Pancreas (tissue), 10 donors: ENCODE results near the gene OR6J1. TPM values are rescaled to one million over a fixed set of nuclear protein-coding genes. Genes with fewer than 3 reads are reported as not detected.

Experiments used
- ATAC-seq, 4 donors: fragments of 200-7000 bp; cut with Tn5 transposase; one replicate each; pipeline versions ENCODE4 v1.8.0 to v1.9.1; 2020; ENCODE audit warnings: mild to moderate bottlenecking in 4 of 4, moderate library complexity in 4 of 4
- DNase-seq, 6 donors: peaks; one replicate each; pipeline ENCODE4 v3.0.0-alpha.2; 2020
- FAIRE-seq: peaks from 2 replicates; lab custom pipeline; 2012; peaks lifted over from hg19 to GRCh38; lab: Jason Lieb, UNC
- H3K27ac ChIP-seq, 4 donors: fragments of 200-600 bp; sonication (generic); 1 replicate in 3 of 4; 2 replicates in 1 of 4; pipeline versions ENCODE4 v1.5.0 to v1.8.0; 2020
- H3K27me3 ChIP-seq, 4 donors: fragments of 200-600 bp; one replicate each; pipeline ENCODE4 v1.8.0; 2021
- H3K36me3 ChIP-seq, 3 donors: fragments of 200-600 bp; sonication (generic) in 1 of 3; one replicate each; pipeline versions ENCODE4 v1.5.0 to v1.8.0; 2020 to 2021
- H3K4me1 ChIP-seq, 3 donors: fragments of 200-600 bp; one replicate each; pipeline ENCODE4 v1.8.0; 2021
- H3K4me3 ChIP-seq, 4 donors: fragments of 200-600 bp; sonication (generic) in 2 of 4; one replicate each; pipeline versions ENCODE4 v1.5.0 to v1.8.0; 2020 to 2021
- H3K9me3 ChIP-seq, 4 donors: fragments of 200-600 bp; one replicate each; pipeline ENCODE4 v1.8.0; 2021
- WGBS, 2 donors: extraction: QIAGEN DNeasy Blood & Tissue Kit; methylation state at CpG; one replicate each; pipeline ENCODE4 v1.1.7; 2013; 5-methylcytosine and 5-hydroxymethylcytosine counted together
- intact Hi-C, 3 donors: fragments of 100-400 bp; cut with DNase I; formaldehyde crosslinking; loops; one replicate each; pipeline versions ENCODE4 v1.11.1 to v1.14.2; 2022
- polyA plus RNA-seq, 2 donors: library from polyadenylated mRNA; stranded (reverse); fragments of 200-250 nt; gene quantifications; one replicate each; pipeline ENCODE4 v1.2.3, GENCODE V29; 2013
- total RNA-seq, 6 donors: library from RNA; stranded (reverse); fragmentation: NEBNext Ultra II Directional in 4 of 6; extraction: Animal tissue kit (Norgen Biotek cat#: 25700) in 4 of 6; gene quantifications; one replicate each; pipeline versions ENCODE4 v1.2.1 to v1.2.4, GENCODE V29; 2021 to 2023
- TF ChIP-seq, protein P1 (sequence below), 4 donors: fragments of 200-600 bp; sonication (generic) in 3 of 4; IDR thresholded peaks; one replicate each; pipeline versions ENCODE4 v1.5.0 to v1.8.0; 2021; ENCODE audit warnings: antibody characterized with exemption in 4 of 4
- donor health status: healthy with polysubstance abuse.
- donor health status: DM: no; HTN: no; CAD: no; lungs with moderate emphysema.
- donor health status: DM: no; HTN: no; CAD: no.
- donor health status: control.
- donor health status: control.
- donor health status: Bipolar disorder and iron deficiency.
- donor health status: DM: yes; HTN: yes; CAD: no.
- donor health status: DM: no; HTN: no; CAD: no.
- donor health status: DM: no; HTN: no; CAD: no.
- donor health status: DM: yes; HTN: yes; CAD: no.

OR6J1 gene
- total and polyA plus RNA-seq, 8 donors: 0.03 to 0.05 TPM; not detected in 6

DNA sequence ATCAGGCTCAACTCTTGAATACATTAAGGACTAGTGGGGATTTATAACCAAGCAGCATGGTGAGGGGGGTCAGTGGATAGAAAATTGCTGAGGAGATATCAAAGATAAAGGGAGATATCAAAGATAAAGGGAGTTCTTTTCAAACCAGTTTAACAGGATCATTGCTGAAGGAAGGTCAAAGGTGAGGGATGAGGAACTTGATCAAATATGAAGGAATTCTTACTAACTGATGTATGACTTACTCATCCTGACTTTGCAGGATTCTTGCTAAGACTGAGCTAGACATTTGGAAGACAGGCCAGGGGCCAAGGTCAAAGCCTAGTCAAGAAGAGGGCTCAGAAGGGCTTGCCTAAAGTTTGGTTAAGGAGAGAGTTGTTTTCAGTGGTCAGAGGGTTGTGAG lies 41.3 kb downstream of the OR6J1 start:
- no peak for DNase-seq
- intact Hi-C loops: loop anchor here in 1 of 3 donors (10.0 kb wide), 1 partner anchor 52 kb away; no protein-coding TSS in a partner anchor
- Histone ChIP-seq H3K4me3 (no peak overlapping the region), H3K4me1 (peaks cover 10 to 17% (median 10%) of the 10 kb centered on the region in 3 donors), H3K27me3 (no peaks in the 10 kb centered on the region), H3K36me3 (peaks cover 0 to 59% (median 16%) of the 10 kb centered on the region in 3 donors), H3K27ac (no peak overlapping the region), H3K9me3 (no peaks in the 10 kb centered on the region)
- TF ChIP-seq, protein P1, sequence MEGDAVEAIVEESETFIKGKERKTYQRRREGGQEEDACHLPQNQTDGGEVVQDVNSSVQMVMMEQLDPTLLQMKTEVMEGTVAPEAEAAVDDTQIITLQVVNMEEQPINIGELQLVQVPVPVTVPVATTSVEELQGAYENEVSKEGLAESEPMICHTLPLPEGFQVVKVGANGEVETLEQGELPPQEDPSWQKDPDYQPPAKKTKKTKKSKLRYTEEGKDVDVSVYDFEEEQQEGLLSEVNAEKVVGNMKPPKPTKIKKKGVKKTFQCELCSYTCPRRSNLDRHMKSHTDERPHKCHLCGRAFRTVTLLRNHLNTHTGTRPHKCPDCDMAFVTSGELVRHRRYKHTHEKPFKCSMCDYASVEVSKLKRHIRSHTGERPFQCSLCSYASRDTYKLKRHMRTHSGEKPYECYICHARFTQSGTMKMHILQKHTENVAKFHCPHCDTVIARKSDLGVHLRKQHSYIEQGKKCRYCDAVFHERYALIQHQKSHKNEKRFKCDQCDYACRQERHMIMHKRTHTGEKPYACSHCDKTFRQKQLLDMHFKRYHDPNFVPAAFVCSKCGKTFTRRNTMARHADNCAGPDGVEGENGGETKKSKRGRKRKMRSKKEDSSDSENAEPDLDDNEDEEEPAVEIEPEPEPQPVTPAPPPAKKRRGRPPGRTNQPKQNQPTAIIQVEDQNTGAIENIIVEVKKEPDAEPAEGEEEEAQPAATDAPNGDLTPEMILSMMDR (IDR thresholded peaks at IDR 0.05): no peak
- no peak for ATAC-seq
- no peak for FAIRE-seq

DNA sequence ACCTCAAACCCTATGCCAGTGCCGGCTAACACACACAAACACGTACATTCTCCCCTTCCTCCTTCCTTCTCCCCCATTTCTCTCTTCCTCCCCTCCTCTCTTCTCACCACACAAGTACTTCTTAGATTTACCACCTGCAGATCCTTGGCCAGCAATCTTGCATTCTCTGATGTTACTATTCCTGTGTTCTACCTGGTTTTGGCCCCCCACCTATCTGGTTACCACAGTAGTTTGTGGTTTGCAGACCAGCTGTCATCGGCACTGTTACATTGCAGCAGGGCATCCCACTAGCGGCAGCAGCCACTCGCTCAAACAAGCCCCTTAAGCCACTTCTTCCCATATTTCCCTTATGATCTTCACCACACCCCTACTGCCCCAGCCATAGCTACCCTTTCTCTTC lies 42.2 kb downstream of the OR6J1 start:
- intact Hi-C loops: loop anchor here in 1 of 3 donors (10.0 kb wide), 1 partner anchor 53 kb away; no protein-coding TSS in a partner anchor
- WGBS, 2 donors: 93 to 95% methylated on average over 5 of the region's 5 CpGs
- H3K4me1 ChIP-seq: peaks cover 10 to 17% (median 10%) of the 10 kb centered on the region in 3 donors
- peaks cover 0 to 51% (median 16%) of the 10 kb centered on the region in 3 donors for H3K36me3 ChIP-seq
- no peaks in the 10 kb centered on the region for H3K27me3 ChIP-seq
- H3K9me3 ChIP-seq: no peaks in the 10 kb centered on the region
- no peak overlapping the region for H3K4me3 ChIP-seq
- FAIRE-seq (no peak), ATAC-seq (no peak), DNase-seq (no peak)
- no peak overlapping the region for H3K27ac ChIP-seq
- TF ChIP-seq, protein P1 (IDR thresholded peaks at IDR 0.05): no peak

DNA sequence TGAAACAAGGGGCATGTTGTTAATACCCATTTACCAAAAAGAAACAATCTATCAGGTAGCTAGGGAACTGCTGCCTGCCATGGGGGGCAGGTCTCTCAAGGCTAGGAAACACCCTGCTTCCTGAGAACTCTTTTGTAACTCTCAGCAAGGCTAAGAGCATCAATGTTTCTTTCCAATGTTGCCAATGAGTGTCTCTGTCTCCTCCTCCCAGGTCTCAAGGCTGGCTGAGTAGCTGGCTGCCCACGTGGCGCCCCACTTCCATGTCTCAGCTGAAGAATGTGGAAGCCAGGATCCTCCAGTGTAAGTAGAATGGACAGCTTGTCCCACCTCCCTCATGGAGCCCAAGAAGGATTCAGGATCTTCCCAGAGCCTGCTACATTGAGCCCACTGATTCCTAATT lies 42.7 kb downstream of the OR6J1 start:
- Histone ChIP-seq H3K27ac (no peak overlapping the region), H3K4me3 (no peak overlapping the region), H3K36me3 (peaks cover 0 to 45% (median 16%) of the 10 kb centered on the region in 3 donors), H3K27me3 (no peaks in the 10 kb centered on the region), H3K9me3 (no peaks in the 10 kb centered on the region), H3K4me1 (peaks cover 10 to 17% (median 10%) of the 10 kb centered on the region in 3 donors)
- DNase-seq (no peak), ATAC-seq (no peak), FAIRE-seq (no peak)
- 90 to 92% methylated on average over 2 of the region's 2 CpGs for WGBS, 2 donors
- intact Hi-C loops: loop anchor here in 1 of 3 donors (10.0 kb wide), 1 partner anchor 53 kb away; no protein-coding TSS in a partner anchor
- TF ChIP-seq, protein P1 (IDR thresholded peaks at IDR 0.05): no peak

DNA sequence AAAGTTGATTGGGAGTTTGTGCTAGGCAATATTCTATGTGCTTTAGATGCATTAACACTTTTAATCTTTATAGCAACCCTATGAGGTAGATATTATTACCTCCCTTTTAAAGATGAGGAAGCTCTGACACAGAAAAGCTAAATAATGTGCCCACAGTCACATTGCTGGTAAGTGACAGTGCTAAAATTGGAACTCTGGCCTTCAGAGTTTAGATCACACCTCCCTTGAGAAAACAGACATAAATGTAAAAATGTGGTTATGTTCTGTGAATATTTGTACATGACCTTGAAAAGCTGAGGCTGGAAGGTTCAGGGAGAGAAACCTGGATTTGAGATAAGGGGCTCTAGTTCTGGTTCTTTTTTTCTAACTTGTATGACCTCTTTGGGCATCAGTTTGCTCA lies 44.1 kb downstream of the OR6J1 start:
- peak overlapping the region in 1 of 4 donors; percentile 78 for H3K4me3 ChIP-seq
- DNase-seq (no peak), FAIRE-seq (no peak), ATAC-seq (no peak)
- intact Hi-C loops: loop anchor here in 1 of 3 donors (10.0 kb wide), 1 partner anchor 55 kb away; no protein-coding TSS in a partner anchor
- TF ChIP-seq, protein P1 (IDR thresholded peaks at IDR 0.05): no peak
- no peaks in the 10 kb centered on the region for H3K27me3 ChIP-seq
- H3K4me1 ChIP-seq: peaks cover 10 to 17% (median 10%) of the 10 kb centered on the region in 3 donors
- peaks cover 0 to 31% (median 11%) of the 10 kb centered on the region in 3 donors for H3K36me3 ChIP-seq
- H3K27ac ChIP-seq: peak overlapping the region in 1 of 4 donors; percentile 97
- H3K9me3 ChIP-seq: no peaks in the 10 kb centered on the region

DNA sequence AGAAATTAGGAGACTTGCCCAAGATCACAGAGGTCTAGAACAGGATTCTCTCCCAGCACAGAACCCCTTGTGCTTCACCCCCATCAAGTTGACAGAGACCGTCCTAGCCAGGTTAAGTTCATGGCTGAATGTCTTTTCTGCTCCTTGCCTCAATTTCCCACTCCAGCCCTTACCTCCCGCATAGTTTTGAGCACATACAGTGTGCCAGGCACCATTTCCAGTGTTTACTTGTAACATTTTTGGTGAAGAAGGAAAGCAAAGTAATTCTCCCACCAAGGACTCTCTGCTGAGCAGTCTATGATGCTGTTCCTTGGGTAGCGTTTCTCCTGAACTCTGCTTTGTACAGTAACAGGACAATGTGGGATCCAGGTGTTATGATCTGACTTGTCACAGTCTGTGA lies 44.8 kb downstream of the OR6J1 start:
- ATAC-seq: no peak
- no peaks in the 10 kb centered on the region for H3K9me3 ChIP-seq
- intact Hi-C loops: no loop called here
- TF ChIP-seq, protein P1 (IDR thresholded peaks at IDR 0.05): no peak
- H3K4me3 ChIP-seq: peak overlapping the region in 2 of 4 donors; percentile 74 to 78
- H3K4me1 ChIP-seq: peaks cover 10 to 17% (median 10%) of the 10 kb centered on the region in 3 donors
- H3K27ac ChIP-seq: peak overlapping the region; percentile 78 to 97 (median 88)
- peaks cover 0 to 24% (median 5%) of the 10 kb centered on the region in 3 donors for H3K36me3 ChIP-seq
- 57 to 61% methylated on average over 3 of the region's 3 CpGs for WGBS, 2 donors
- DNase-seq: no peak
- H3K27me3 ChIP-seq: no peaks in the 10 kb centered on the region
- FAIRE-seq: no peak
